GM19397 (cell line): ENCODE measurements around the gene CCR5.
"Not testable (repeated sequence)": the region's sequence is repeated elsewhere in the genome, so short reads cannot be mapped to it uniquely, and the experiment has no call there.

Experiments used
- ATAC-seq: cut with Tn5 transposase; IDR thresholded peaks from one replicate; pipeline ENCODE4 v1.9.1; 2021; ENCODE audit warnings: mild to moderate bottlenecking, moderate library complexity; ENCODE audit not compliant: unreplicated experiment

CCR5 gene

DNA sequence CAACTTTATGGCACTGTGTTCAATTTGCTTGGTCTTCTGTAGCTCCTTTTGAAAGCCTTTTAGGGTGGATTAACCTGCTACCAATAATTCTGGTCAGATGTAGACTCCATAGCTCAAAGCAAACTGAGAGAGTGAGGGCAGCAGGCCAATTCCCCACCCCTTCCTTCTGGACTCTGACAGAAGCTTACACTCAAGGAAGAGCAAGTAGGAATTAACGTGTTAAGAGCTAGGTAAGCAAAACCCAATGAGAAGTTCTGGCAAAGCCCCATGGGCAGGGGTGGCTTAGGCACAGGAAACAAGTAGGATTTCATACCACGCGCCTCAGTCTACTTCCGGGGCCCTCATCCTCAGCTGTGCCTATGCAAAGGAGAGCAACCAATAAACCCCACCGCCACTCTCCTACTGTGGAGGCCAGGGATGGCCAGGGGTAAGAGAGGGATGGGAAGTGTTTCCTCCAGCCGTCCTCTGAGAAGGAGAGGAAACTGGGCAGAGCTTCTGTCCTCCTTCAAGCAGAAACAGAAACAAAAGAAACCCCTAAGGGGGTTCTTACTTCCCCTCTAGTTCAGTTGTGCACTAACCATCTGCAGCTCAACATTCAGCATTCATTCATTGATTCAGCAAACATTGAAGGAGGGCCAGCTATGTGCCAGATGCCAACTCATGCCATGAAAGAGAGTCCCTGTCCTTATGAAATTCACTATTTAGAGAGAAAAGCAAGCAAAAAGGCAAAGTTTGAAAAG, 12.6 kb downstream of the CCR5 start:
- ATAC-seq, result no peak

- no peak for ATAC-seq
These were observed 13.2 kb downstream of the CCR5 start for GRCh38 chr3:46383951-46384330.

- no peak for ATAC-seq
These were observed 15.5 kb downstream of the CCR5 start for GRCh38 chr3:46386205-46386604.

DNA sequence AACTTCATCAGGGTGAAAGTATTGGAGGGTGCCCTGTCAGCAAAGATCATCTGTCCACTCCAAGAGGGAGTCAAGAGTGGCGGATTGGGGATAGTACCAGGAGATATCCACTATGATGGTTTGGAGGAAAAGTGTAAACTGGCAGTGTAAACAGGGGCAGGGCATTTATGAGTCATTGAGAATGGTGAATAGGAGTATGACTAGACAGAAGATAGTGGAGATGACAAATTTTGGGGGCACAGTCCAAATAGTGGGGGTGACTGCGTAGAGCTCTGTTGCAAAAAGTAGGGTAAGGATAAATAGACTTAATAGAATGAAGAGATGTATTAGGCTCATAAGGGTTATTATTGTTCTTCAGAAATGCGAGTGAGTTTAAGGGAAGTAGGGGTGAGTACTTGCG, 18.1 kb downstream of the CCR5 start:
- not testable (repeated sequence) for ATAC-seq

- no peak for ATAC-seq
These were observed 18.6 kb downstream of the CCR5 start for GRCh38 chr3:46389306-46389705.

DNA sequence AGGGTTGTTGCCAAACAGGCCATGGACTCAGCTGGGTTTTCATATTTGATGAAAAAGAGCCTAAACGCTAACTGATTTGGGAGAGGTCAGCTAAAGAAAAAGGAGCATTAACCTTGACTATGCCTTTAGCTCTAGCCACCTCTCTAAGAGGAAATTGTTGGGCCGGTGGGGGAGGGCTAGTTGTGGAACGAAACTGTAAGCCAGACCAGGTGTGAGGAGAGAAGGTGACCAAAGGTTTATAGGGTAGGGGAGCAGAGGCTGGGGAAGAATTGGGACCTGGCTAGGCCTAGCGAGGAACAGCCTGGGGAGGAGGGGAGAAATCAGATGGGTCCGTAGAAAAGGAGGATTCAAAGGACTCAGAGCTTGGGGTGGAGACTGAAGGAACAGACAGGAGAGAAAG, 20.8 kb downstream of the CCR5 start:
- ATAC-seq, result not testable (repeated sequence)

DNA sequence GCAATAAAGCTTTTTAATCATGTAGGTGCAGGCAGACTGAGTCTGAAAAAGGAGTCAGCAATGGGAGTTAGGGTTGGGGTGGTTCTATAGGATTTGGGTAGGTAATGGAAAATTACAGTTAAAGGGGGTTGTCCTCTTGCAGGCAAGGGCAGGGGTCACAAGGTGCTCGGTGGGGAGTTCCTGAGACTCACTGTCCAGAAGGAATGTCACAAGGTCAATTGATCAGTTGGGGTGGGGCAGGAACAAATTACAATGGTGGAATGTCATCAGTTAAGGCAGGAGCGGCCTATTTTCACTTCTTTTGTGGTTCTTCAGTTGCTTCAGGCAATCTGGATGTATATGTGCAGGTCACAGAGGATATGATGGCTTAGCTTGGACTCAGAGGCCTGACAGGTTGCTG, 22.3 kb downstream of the CCR5 start:
- ATAC-seq, result no peak

- no peak for ATAC-seq
These were observed 23.0 kb downstream of the CCR5 start for GRCh38 chr3:46393554-46394434.

DNA sequence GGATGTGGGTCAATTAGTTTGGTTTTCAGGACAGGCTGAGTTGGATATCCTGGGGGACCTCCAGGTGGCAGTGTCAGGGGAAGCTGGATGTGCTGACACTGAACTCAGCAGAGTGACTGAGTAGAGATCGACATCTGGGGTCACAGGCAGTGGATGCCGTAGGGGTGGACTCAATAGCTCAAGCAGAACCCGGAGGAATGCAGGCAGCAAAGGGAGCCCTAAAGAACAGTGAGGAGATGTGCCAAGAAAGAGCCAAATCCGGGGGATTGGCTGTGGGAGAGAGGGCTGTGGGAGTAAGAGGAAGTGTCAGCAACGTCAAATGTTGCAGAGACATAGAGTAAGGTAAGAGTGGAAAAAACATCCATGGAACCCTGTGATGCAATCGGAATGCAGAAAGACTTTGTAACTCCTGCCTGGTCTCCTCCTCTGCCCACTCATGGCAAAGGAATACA, 24.5 kb downstream of the CCR5 start:
- ATAC-seq, result no peak

- no peak for ATAC-seq
These were observed 25.2 kb downstream of the CCR5 start for GRCh38 chr3:46395766-46396530.

GRCh38 chr3:46397111-46397510, 26.4 kb downstream of the CCR5 start:
- no peak for ATAC-seq

- ATAC-seq, result no peak
These were observed 27.6 kb downstream of the CCR5 start for GRCh38 chr3:46398186-46398955.

DNA sequence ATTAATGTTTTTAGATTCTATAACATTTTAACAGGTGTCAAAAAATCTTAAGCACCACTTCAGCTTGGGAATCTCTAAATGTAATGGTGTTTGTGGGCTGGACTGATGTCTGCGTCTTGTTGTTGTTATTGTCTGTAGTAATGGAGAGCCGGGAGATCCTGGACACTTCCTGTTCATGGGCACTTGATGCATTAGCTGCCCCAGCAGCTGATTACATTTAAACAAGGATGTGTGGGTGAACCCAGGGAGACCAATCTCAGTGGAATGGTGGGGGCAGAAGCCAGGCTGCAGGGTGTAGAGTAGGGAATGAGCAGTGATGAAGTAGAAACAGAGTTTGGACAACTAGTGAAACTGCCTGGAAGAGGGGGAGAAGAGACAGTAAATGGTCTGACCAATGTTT, 28.4 kb downstream of the CCR5 start:
- no peak for ATAC-seq

DNA sequence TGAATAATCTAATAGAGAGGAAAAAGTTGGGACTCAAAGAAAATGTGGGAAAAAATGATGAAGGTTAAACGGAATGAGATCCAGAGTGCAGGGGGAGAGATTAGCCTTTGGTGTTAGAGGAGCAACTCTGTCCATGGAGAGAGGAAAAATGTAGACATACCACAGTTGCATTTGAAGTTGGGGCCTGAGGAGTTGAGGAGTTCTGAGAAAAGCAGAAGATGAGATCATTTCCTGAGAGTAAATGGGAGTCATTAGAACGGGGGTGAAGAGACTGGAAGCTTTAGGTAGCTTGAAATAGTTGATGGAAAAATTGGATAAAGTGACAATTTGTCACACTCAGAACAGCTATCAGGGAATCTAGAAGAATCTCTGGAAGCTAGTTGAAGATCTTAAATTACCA, 28.8 kb downstream of the CCR5 start:
- ATAC-seq, result no peak

DNA sequence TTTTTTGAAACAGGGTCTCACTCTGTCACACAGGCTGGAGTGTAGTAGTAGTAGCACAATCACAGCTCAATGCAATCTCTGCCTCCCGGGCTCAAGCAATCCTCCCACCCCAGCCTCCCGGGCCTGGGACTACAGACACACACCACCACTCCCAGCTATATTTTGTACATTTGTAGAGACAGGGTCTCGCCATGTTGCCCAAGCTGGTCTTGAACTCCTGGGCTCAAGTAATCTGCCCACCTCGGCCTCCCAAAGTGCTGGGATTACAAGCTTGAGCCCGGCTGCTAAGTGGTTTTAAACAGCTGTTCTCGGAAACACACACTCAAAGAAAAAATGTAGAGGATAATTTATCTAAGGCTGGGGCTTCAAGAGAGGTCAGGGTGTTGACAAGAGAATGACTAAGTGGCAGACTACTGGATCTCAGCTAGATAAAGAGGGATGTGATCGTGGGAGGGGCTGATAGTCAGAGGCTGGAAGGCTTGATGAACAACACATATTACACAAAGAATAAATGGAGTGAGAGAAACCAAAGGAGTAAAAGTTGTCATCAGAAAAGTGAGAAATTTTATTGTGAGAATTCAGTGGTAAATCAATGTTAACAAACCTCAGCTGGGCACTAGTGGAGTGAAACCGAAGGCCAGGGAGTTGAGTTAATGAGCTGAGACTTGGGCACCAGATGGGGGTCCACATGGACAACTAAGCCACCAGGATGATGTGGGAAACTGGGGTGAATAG, 29.4 kb downstream of the CCR5 start:
- ATAC-seq, result no peak

DNA sequence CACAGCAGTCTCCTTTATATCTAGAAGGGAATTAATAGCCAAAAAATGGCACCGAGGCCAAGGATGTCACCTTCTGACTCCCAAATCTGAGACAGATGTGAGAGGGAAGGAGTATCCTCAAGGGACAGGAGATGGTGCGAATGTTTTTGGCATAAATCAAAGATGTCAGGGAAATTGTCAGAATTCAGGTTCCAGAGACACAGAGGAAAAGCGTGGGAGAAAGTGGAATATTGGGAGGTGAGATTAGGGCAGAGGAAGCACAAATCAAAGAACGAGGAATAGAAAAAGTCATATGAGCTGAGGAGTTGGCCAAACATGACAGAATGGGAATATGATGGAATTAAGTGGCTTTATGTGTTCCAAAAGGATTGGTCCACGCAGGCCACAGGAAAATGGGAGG, 30.1 kb downstream of the CCR5 start:
- ATAC-seq, result no peak

- no peak for ATAC-seq
These were observed 30.8 kb downstream of the CCR5 start for GRCh38 chr3:46401579-46401978.

DNA sequence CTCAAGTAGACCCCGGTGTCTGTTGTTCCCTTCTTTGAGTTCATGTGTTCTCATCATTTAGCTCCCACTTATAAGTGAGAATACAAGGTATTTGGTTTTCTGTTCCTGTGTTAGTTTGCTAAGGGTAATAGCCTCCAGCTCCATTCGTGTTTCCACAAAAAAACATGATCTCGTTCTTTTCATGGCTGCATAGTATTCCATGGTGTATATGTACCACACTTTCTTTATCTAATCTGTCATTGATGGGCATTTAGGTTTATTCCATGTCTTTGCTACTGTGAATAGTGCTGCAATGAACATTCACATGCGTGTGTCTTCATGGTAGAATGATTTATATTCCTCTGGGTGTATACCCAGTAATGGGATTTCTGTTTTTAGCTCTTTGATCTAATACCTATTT, 32.2 kb downstream of the CCR5 start:
- ATAC-seq, result not testable (repeated sequence)

DNA sequence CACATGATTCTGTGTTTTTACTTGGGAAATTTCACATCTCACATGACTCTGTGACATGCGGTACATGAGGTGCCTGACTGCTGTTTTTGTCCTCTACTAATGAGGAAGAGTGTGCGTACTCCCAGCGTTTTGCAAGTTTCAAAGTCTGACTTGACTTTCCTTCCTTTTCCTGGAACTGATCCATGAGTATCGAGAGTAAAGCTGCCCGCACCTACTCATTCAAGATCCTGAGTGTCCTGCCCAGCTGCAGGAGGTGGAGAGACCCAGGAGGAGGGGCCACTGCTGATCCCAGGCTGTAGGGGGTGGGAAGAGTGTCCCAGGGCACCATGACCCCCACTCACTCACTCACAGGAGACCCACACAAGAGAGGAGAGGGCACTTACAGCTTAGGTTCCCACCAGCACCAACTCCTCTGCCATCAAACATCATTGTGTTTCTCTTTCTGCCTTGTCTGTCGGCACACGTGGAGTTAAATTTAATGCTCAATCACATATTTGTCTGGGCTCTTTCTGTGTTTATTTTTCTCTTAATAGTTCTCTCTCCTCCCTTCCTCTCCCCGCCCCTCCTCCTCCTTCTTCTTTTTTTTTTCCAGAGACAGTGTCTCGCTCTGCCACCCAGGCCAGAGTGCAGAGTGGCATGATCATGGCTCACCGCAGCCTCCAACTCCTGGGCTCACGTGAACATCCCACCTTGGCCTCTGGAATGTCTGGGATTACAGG, 34.7 kb downstream of the CCR5 start:
- ATAC-seq, result no peak
